GM12892 (cell line): ENCODE results near the gene GP9.

Experiments
- POLR2A ChIP-seq: IDR thresholded peaks from 2 replicates; pipeline ENCODE4 v1.6.1; 2011; ENCODE audit warnings: low read depth, low read length, control low read depth
- POLR2AphosphoS5 ChIP-seq: IDR thresholded peaks from 2 replicates; pipeline ENCODE4 v1.6.1; 2011; ENCODE audit warnings: low read depth, low read length, control low read depth

DNA sequence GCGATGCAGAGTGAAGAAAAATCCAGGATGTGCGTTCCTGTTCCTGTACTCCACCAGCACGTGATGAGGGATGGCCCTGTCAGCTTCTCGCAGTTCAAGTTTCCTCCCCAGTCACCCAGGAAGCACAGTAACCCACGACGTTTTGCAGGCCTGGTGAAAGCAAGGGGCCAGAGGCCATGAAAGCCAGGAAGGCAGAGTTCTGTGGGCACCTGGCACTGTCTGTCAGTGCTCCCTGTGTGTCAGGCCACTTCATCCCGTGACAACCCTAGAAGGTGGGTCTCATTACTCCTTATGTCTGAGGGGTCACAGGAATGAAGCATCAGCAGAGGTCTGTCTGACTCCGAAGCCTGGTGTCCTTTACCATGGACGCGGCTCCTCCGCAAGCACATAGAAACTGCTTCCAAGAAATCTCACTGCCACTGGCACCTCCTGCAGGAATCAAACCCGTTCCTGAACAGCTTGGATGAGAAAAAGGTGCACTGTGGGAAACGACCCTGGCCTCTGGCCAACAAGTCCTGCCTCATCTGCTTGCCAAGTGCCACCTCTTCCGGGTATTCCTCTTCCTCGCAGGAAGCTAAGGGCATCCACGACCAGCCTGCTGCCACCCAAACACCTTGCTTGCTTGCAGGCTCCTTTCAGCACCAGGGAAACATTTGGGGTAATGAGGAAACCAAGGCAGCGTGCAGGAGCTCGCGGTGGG is 46.4 kb downstream of the GP9 start:
- TF ChIP-seq POLR2A (no peak), POLR2AphosphoS5 (no peak)
